GM12873 (cell line): ENCODE data around the gene FNDC3B.
A peak's percentile ranks its signal among the peaks of the same experiment; 100 is the strongest.

Experiments used
- TF ChIP-seq, protein P1 (sequence below): IDR thresholded peaks from 2 replicates; pipeline ENCODE4 v1.5.1; 2012; ENCODE audit warnings: low read depth, mild to moderate bottlenecking, moderate library complexity, low read length, control low read depth; ENCODE audit not compliant: insufficient read depth; ENCODE audit errors: missing control alignments

The FNDC3B gene

DNA sequence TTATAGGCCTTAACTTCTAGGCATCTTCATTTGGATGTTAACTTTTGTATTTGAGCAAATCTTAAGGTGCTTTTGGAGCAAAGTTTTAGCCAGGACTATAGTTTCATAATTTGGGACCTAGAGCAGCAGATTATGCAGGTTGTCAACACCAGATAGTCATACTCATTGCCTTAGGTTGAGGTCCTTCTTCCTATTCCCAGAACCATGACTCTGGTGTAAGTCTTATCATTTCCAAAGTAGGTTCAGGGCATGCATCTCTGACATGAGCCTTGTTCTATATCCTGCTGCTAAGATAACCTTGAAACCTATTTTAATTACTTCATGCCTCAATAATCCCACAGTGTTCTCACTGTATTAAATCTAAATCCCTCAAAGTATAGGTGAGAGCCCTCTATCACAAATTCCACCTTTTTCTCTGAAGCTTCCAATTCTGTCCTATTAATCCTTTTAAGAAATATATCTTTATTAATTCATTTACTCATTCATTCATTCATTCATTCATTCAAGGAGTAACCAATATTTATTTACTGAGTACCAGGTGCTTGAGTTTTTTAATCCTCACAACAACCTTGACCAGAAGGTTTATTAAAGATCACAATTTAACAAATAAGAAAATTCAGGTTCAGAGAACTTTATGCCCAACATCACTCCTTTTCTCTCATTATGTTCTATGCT is 2.7 kb upstream of the FNDC3B start:
- TF ChIP-seq, protein P1, sequence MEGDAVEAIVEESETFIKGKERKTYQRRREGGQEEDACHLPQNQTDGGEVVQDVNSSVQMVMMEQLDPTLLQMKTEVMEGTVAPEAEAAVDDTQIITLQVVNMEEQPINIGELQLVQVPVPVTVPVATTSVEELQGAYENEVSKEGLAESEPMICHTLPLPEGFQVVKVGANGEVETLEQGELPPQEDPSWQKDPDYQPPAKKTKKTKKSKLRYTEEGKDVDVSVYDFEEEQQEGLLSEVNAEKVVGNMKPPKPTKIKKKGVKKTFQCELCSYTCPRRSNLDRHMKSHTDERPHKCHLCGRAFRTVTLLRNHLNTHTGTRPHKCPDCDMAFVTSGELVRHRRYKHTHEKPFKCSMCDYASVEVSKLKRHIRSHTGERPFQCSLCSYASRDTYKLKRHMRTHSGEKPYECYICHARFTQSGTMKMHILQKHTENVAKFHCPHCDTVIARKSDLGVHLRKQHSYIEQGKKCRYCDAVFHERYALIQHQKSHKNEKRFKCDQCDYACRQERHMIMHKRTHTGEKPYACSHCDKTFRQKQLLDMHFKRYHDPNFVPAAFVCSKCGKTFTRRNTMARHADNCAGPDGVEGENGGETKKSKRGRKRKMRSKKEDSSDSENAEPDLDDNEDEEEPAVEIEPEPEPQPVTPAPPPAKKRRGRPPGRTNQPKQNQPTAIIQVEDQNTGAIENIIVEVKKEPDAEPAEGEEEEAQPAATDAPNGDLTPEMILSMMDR: no peak

DNA sequence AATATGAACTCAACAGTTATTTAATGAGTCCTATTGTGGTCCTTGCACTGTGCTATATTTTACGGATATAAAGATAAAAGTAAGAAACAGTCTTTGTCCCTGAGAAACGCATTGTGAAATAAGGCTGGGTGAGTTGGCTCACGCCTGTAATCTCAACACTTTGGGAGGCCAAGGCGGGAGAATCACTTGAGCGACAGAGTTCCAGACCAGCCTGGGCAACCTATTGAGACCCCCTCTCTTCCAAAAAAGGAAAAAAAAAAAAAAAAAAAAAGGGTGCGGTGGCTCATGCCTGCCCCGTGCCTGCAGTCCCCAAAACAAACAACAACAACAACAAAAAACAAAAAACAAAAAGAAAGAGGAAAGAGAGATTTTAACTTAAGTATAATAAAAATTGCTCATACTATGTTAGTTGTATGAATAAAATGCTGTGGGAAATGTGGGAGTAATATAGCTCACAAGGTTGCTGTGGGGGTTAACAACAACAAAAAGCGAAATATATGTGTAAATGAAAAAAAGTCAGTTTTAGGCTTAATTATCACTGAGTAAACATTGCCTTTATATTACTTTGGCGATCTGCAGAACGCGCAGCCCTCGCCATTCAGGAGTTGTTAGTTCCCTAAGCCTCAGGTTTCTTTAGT is 461 bp upstream of the FNDC3B start:
- TF ChIP-seq, protein P1: no peak

DNA sequence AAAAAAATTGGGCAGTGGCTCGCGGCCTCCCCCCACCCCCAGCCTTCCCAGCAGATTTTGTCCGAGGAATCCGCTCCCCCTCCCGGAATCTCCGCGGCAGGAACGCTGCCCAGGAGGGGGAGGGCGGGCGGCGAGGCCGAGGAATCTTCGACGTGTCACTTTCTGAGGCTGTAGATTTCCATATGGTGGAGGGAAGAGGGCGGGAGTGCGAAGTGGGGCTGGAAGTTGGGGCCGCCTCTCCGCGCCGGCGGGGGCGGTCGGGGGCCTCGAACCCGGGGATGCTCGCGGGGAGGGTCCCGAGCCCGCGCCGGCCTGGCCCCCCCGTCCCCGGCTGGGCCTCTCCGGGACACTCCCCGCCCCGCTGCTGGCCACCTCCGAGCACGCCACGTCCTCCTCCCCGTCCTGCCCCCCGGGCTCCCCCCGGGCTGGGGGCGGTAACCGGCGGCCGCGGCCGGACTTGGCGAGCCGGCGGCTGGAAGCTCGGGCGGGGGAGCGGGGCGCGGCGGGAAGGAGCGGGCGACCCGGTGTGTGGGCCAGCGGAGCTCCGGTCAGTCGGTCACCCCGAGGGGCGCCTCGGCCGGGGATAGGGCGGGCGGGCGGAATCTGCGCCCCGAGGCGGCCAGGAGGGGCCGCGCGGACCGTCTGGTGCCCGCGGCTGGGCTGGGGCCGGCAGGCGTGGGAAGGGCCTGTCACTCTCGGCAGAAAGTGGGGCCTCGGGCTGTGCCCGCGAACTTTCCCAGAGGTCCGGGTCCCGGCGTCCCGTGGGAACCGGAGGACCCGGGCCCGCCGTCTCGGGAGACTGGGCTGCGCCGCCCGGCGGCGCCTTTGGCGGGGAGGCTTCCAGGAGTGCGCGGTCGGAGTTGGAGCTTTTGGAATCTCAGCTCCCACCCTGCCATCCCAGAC is 951 bp downstream of the FNDC3B start:
- TF ChIP-seq, protein P1: peak; percentile 12

DNA sequence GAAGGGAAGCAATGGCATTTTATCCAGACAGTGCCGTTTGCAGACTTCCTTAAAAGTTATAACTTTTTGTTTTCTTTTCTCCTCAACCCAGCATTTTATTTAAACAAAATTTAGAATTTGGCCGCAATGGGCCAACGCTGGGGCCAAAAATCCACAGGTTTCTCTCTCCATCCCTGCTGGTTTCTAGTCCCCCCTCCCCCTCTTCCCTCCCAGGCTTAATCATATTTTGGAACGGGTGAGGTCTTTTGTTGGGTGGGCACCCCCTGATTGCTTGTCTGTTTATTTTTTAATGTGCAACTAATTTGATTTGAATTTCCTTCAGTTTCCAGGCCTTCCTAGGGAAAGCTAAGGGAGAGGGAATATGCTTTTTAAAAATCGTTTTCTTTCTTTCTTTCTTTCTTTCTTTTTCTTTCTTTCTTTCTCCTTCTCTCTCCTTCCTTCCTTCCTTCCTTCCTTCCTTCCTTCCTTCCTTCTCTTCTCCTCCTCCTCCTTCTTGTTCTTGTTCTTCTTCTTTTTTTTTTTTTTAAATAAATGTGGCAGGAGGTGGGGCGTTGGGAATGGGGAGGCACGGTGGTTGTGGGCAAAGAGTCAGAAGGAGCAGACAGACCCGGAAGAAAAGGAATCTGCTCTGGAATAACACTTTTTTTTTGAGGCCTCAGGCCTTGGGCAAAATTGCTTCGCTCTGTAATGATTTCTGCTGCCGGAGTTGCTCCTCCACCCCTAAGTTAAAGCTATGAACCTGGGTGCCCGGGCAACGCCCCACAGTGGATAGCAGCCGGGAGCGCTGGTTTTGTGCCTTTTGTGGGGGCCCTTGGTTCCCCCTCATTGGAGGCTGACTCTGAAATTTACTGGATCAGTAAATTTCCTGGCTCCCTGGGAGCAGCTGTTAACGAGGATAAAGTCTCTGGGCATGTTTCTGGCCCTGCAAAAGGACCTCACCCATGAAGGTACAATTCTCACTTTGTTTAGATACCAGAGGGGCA is 1.9 kb downstream of the FNDC3B start:
- TF ChIP-seq, protein P1: no peak

DNA sequence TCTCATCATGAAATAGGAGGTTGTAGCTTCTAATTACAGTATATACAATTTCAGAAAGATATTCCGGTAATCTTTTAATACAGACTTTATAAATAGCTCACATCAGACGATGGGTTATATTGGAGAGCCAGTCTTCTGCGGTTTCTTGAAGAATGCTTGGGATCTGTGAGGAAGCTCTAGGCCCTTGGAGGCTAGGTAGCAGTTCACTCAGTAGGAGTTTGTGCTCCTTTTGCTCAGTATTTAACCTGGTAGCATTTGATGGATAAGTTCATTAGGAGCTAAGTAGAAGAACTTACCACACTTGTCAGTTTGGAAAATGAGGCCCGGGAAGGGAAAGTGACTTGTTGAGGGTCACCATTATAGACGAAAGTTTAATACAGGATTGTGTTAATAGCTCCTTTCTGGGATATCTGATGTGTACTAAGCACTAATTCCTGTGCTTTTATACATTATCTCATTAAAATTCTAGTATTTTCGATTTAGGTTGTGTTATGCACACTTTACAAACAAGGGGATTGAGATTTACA is 2.8 kb downstream of the FNDC3B start:
- TF ChIP-seq, protein P1: no peak

DNA sequence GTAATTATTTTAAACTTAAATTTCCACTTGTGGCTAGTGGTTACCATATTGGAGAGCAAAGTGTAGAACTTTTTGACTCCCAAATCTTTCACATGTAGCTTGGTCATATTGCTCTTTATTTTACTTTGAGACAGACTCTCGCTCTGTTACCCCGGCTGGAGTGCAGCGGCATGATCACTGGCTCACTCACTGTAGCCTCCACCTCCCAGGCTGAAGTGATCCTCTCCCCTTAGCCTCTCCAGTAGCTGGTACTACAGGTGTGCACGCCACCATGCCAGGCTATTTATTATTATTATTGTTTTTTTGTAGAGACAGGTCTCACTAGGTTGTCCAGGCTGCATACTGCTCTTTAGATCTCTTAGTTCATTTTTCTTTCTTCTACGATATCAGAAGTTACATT is 3.9 kb downstream of the FNDC3B start:
- TF ChIP-seq, protein P1: no peak
